IPS-11a (cell line): ENCODE data around the gene AMFR.

Source experiments
- H3K4me3 ChIP-seq: one replicate; pipeline ENCODE4 v1.5.1; 2013; ENCODE audit warnings: low read depth, low read length, control low read depth

Gene AMFR

DNA sequence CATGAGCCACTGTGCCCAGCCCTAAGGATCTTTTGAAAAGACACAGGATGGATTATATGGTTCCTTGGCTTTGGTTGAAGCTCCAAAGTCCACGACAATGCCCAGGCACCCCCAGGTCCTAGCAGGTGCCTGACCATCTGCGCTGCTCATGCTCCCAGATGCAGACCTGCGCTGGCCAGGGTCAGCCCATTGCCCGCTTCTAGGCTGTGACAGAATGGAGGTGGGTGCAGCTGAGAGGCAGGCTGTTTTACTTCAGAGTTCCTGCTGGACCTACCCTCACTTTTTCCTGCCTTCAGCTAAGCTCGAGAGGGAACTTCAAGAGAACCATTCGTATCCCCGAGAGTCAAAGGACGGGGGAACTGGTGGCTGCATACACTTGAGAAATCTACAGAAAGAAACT lies 60.5 kb downstream of the AMFR start:
- no peak overlapping the region for H3K4me3 ChIP-seq

DNA sequence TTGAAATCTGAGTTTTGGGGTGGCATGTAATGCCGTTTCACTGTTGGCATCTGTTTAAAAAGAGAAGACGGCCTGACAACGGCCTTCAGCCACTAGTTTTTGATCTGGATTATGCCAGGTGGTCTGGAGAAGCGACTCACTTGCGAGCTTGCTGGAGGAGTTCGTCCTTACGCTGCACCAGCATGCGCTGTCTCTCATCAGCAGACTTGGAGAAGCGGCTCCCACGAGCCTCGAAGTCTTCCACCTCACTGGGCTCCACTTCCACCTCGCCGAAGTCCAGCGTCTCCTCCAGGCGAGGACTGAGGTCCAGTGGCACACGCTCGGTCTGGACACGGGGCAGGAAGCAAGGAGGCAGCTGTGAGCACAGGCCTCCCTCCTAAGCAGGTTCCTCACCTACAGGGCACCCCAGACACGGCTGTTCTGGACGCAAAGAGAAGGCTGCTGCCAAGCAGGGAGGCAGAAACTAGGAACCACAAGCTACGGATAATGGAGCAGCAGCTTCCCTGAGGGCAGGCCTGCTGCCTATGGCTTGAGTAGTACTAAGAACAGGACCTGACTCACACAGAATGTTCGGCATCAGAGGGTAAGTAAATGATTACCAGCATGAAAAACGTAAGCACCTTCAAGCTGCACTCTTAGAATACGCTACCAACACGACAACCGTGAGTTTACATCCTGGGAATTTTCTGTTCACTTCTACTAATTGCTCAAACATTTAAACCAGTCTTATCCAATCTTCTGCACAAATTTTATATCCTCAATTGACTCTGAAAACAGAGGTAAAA lies 61.4 kb downstream of the AMFR start:
- H3K4me3 ChIP-seq, result no peak overlapping the region

DNA sequence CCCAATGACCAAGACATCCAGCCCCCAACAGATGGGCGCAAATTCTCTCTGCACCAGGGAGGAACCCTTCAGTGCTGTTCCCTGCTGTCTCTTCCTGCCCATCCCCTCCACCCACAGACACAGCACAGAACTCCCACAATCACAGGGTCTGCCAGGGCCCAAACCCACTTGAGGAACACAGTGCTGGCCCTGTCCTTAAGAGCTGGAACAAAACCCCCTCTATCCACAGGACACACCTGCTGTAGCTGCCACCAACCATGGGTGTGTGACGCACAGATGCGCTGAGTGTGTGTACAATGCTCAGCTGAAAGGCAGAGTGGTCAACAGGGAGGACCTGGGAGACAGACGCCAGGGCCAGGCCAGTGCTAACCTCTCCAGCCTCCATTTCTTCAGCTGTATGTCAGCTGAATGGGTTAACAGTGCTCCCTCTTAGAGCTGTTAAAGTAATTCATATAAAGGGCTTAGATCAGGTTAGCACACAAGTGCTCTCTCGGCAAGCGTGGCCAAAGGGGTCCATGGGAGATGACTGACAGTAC lies 62.1 kb downstream of the AMFR start:
- H3K4me3 ChIP-seq, result no peak overlapping the region

DNA sequence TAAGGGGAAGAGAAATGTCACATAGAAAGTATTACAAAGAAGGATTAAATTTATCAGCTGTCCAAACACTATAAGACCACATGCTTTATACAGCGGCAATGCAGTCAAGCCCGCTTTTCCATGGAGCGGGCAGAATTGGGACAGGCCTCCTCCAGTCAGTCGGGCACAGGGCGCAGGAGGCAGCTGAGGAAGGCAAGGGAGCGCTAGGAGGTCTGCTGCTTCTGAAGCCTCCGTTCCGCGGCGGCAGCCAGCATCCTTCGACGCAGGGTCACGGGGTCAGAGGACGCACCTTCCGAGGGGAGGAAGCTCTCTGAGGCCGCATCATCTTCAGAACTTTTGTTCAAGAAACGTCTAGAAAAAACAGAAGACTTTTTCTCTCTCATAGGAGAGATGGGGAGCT lies 62.6 kb downstream of the AMFR start:
- no peak overlapping the region for H3K4me3 ChIP-seq

DNA sequence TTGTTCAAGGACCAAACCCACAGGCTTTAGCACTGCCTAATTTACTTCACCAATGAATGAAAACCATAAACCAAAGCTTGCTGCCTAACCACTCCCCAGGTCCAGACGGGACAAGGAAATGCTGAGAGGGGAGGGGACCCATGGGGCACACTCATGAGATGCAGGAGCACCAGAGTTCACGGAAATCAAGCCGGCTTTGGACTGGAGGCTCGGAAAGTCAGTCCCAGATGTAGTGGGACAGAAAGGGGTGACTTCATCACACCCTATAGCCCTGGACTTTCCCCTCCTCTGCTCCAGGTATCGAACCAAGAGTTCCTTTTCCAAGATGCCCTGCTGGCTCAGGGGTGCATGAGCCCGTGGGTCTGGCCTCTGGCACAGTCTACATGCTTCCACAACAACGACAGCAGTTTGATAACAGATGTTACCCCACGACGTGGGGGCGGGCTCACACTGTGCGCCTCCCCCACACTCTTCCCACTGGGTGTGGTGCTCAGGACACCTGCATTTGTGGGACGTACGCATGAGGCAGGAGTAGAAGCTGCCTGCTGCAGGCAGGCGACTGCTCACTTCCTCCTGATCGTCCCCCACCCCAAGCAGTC lies 63.2 kb downstream of the AMFR start:
- H3K4me3 ChIP-seq, result no peak overlapping the region

DNA sequence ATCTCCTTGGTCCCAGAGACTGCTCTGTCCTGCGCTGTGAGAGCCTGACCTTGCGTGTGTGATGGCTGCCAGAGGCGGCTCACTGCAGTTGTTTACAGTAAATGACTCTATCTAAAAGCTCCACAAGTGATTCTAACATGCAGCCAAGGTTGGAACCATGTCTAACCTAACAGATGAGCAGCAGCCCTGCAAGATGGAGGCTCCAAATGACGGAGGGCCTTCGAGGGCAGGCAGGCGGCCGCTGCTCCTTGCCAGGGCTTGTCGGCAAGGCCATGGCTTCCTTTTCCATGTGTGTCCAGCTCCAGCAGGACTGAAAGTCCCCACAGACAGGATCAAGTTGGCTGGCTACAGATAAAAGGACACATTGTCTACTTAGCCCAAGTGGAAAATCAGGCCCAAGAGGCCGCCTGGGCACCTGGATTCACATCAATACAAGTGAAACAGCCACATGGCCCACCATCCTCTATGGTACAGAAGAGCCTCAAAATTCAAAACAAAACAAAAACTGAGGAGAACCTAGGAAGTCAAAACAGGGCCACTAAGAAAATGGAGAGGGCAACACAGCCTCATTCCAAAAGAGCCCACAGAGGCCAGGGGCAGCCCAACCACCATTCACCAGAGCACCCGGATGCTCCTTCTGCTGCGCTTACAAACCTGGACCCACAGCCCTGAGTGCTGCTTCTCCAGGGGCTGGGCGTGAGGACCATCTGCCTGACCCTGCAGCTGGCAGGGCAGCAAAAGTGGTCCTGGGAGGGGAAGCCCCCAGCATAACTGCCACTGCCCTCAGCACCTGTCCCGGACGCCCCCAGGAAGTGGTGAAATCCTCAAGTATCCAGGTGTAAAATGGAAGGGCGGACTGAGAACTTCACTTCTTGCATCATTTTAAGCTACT lies 65.0 kb downstream of the AMFR start:
- no peak overlapping the region for H3K4me3 ChIP-seq

DNA sequence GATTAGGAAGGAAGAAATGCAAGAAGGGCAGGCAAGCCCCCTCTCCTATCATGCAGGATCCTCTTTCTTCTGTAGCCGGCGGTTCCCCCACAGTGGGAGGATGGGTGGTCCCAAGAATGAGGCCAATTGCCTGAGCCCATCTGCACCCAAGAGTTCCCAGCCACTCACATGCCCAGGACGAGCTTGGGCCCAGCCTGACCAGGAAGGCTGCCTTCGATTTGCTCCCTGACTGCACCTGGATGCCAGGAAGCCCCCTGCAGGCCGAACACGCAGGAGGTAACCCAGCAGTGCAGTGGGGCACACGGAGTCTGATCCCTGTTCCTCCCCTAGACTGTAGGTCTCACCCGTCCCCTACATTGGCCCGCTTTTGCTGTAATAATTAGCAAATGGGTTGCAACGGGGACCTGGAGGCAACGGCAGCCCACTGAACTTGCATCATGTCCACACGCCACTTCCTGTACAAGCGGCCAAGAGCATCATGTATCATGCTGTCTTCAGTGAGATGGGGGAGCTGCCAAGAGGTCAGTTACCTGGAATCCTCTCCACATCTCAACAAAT lies 67.5 kb downstream of the AMFR start:
- no peak overlapping the region for H3K4me3 ChIP-seq

DNA sequence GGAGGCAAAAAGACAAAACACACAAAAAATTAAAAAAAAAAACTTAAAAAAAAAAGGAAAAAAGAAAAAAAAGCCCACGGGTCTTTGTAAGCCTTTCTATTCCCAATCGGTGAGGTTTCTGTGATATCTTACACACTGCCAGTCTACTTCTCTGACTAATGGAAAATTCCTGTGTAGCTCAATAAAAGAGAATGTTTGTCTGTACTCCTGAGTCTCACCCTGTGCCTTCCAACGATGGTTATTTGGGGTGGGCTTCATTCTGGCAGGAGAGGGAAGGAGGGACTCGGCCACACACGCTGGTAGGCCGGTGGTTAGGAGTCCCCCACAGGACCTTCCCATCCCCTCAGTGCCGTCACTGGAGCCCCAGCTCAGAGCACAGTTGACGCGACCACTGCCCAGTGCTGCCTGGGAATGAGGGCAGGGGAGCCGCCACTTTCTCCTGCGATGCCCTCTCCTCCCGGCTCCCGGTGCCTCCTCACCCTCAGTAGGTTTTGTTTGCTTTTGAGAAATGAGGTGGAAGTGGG lies 68.0 kb downstream of the AMFR start:
- H3K4me3 ChIP-seq, result no peak overlapping the region

DNA sequence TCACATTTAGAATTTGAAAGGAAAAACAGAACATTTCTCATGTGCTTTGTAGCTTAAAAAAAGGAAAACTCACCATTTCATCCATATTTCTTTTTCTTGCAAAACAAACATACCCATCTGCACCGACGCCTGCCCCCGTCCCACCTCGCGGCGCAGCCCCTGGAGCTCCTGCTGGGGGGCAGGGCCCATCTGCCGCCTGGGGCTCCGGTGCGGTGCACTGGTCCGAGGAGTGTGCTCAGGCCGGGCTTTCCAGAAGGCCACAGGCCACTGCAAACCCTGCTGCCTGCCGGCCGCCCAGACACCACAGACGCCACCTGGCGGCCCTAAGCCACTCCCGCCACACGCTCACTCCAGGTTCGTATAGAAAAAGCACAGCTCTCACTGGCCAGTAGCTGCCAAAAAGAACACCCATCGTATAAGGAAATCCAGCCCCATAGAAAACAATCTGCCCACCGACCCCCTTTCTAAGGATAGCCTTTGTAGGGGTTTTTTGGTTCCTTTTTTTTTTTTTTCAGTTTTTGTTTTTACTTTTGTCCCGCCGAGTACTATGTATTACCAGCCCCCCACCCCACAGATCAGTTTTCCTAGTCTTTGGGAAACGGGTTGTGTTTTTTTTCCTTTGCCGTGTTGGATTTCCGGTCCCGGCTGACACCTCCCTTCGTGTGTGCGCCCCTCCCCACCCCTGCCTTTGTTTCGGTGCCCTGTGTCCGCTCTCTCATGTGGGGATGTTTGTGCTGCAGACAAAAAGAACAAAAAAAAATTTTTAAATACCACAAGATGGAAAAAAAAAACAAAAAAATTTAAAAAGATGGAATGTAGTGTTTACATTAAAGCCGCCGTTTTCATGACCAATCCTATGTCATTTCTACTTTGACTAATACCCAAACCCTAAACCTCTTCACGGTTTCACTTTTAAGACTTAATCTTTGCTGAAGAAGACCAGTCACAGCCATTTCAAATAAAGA lies 68.8 kb downstream of the AMFR start:
- peak overlapping the region; percentile 13 for H3K4me3 ChIP-seq

DNA sequence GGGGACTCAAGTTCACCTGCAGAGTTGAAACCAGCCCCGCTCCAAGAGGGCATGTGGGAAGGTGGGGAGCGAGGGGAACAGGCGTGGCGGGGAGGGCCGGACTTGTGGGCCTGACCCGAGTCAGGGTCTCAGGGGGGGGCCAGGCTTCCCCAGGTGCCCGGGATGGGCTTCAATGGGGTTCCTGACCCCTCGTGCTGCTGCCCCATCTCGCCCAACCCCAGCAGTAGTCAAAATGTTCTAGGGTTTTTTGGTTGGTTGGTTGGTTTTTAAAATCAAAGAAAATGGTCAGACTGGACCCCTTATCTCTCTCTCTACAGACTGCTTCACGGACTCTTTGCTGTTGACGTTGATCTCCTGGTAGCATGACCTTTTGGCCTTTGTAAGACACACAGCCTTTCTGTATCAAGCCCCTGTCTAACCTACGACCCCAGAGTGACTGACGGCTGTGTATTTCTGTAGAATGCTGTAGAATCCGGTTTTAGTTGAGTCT lies 69.5 kb downstream of the AMFR start:
- no peak overlapping the region for H3K4me3 ChIP-seq

DNA sequence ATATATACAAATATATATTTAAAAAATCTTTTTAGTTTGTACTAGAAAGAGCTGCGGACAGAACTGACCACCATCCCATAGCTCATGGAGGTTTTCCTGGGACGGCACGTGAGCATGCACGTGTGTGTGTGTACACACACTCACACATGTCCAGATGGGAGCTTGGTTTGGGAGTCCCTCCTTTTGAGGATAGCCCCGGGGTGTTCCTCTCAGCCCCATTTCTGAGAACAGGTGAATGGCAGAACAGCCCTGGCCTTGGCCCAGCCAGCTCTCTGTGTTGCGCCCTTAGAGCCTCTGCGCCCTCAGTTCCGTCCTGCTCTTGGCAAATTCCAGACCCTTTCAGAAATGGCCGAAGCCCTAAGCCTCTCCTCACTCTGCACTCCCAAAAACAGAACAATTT lies 70.1 kb downstream of the AMFR start:
- H3K4me3 ChIP-seq, result no peak overlapping the region

DNA sequence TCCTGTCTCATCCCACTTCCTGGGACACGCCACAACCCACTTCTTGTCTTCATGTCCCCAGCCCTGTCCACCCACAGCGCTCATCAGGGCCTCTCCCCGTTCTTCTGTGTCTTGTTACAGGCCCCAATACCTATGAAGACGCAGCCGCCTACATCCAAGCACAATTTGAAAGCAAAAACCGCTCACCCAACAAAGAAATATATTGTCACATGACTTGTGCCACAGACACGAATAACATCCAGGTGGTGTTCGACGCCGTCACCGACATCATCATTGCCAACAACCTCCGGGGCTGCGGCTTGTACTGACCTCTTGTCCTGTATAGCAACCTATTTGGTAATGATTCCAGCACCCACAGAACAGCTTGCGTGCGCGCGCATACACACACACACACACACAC lies 70.6 kb downstream of the AMFR start:
- H3K4me3 ChIP-seq, result no peak overlapping the region

DNA sequence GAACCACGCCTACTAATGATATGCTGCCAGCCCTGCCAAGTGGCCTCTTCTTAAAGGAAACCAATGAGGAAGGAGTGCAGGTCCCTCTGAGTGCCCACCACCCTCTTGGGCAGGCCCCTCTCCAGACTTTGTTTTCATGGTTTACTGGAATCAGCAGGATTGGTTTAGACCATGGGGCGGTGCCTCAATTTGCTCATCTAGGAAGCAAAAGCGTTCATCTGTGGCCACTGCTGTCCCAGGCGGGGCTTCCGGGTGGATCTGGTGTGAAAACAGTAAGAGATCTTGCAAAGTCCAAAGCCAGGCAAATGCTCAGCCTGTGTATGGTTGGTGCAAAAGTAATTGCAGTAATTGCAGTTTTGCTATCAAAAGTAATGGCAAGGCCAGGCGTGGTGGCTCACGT lies 71.3 kb downstream of the AMFR start:
- H3K4me3 ChIP-seq, result no peak overlapping the region

DNA sequence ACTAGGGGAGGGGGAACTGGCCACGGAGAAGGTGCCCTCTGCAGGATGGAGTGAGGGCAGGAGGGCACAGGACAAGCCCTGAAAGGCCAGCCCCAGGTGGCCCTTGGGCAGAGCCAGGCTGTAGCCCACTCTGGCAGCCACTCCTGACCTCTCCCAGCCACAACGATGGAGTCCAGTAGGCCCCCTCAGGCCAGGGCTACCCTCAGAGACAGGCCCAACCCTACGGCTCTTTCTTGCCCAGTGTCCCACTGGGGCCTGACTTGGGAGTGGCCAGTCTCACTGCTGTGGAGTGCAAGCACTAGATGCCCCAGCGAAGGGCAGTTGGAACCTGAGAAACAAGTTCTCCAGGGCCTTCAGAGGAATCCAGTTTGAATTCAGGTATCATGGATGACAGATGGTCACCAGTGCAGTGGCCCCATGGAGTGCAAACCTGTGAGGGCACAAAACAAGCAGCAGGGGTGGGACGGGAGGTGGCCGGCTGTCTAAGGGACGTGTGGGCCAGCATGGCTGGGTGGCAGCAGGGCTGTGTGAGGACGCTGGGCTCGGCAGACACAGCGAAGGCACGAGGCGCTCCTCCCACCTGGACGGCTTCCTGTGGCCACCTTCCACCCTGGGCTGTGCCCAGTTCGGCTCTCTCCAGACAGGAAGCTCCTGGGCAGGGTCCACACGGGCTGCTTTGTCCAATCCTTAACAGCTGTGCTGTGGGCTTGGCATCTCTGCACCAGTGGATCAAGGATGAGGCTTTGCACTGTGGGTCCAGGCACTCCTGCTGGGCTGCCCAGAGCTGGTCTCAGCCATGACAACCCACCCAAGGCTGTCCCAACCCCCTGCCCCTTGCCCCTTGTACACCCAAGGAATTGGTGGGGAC lies 72.1 kb downstream of the AMFR start:
- H3K4me3 ChIP-seq, result no peak overlapping the region

DNA sequence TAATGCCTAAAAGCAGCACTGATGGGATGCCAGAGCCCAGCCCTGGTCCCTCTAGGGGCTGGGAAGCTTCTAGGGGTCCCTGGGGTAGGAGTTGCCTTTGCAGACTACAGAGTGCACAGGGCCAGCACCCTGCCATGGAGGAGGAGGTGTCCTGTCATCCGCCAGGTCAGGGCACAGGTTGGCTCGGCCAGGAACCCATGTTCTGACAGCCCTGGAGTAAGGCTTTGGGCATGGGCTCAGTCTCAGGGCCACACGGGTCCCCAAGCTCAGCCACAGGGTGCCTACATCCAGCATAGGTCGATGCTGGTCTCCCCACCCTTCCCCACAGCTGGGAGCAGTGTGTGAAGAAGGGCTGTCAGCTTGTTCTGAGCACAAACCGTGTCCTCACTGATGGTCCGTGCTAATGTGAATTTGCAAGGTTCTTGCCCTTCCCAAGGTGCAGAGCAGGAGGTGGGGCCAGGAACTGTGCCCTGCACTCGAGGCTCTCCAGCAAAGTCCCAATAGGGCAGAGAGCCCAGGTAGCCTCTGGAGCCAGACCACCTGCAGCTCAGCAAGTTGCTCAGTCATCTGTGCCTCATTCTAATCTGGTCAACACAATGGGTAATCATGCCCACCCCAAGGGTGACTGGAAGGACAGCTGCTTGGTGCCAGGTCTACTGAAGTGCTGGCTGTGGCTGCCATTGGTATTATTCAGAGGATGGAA lies 72.8 kb downstream of the AMFR start:
- H3K4me3 ChIP-seq, result no peak overlapping the region

DNA sequence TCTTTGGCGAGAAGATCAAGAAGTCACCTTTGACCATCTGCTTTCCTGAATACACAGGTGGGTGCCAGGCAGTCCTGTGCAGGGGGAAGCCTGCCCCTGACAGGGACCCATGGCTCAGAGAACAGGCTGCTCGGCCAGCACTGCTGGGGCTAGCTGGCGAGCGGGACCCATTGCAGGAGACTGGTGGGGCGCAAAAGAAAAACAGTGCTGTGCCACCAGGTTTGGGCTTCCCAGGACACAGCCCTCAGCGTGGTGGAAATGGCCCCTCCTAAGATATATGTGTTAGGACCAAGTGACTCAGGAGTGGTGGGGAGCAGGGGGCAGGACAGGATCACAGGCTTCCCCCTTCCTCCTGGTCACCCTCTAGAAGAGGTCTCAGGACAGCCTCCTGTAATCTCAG lies 73.9 kb downstream of the AMFR start:
- H3K4me3 ChIP-seq, result no peak overlapping the region

DNA sequence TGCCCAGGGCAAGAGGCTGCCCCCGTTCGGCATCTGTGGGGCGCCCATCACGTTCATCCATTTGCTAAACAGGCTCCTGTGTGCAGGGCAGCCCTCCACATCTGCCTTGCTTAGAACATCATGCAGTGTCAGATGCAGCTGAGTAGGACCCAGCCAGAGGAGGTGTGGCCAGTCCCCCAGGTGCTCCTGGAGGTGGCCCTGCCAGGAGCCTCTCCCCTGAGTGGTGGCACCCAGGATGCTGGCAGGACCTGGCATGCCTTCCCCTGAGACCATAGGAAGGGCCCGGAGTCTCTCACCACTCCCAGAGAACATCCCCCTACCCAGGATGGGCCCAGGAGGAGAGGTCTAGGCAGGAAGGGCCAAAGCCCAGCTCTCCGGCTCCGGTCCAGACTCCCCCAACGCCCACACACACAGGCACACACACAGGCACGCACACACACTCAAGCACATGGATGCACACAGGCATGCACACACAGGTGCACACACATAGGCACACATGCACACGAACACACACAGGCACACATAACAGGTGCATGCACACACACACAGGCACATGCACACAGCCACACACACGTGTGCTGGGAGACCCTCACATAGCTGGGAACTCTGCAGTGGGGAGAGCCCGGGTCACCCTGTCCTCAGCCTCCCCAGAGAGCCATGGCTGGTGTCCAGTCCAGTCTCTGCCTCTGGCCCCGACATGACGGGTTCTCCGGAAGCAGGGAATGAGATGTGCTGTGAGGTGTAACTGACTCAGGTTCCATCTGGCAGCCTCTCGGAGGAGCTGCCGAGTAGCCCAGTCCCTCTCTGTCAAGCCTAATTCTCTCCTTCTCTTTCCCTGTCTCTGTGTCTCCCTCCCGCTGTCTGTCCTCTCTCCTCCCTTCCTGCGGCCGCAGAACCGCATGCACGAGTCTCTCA lies 74.6 kb downstream of the AMFR start:
- H3K4me3 ChIP-seq, result no peak overlapping the region
